Karpas-422 (cell line): ENCODE results near the gene COL6A1. TPM values are rescaled to one million over a fixed set of nuclear protein-coding genes. Genes with fewer than 3 reads are reported as not detected.

Source experiments
- total RNA-seq: library from RNA; depleted of rRNA; stranded (reverse); fragments of >200 nt; shearing (Covaris generic); gene quantifications from 2 replicates; pipeline ENCODE4 v1.2.3, GENCODE V29; 2014; ENCODE audit warnings: low replicate concordance; rRNA removed

The COL6A1 gene
- total RNA-seq, 1 experiment from 2014 or later = not detected

Other genes starting within 250 kb of the COL6A1 start
- not detected in 2 replicates for gene COL6A2, start 116.3 kb downstream of the COL6A1 start, total RNA-seq
- gene FTCD, start 173.8 kb downstream of the COL6A1 start, total RNA-seq = 0.14 TPM in 1 of 2 replicates, not detected in the other
- gene SPATC1L, start 202.7 kb downstream of the COL6A1 start, total RNA-seq = 16.7 and 21.5 TPM in 2 replicates
- gene LSS, start 247.0 kb downstream of the COL6A1 start, total RNA-seq = 40.3 and 62.0 TPM in 2 replicates